Measurements from ENCODE around the gene WDCP. TPM values are rescaled to one million over a fixed set of nuclear protein-coding genes. Genes with fewer than 3 reads are reported as not detected.

Gene WDCP
- total RNA-seq, 1 experiment from 2014 or later = 18.5 TPM

DNA sequence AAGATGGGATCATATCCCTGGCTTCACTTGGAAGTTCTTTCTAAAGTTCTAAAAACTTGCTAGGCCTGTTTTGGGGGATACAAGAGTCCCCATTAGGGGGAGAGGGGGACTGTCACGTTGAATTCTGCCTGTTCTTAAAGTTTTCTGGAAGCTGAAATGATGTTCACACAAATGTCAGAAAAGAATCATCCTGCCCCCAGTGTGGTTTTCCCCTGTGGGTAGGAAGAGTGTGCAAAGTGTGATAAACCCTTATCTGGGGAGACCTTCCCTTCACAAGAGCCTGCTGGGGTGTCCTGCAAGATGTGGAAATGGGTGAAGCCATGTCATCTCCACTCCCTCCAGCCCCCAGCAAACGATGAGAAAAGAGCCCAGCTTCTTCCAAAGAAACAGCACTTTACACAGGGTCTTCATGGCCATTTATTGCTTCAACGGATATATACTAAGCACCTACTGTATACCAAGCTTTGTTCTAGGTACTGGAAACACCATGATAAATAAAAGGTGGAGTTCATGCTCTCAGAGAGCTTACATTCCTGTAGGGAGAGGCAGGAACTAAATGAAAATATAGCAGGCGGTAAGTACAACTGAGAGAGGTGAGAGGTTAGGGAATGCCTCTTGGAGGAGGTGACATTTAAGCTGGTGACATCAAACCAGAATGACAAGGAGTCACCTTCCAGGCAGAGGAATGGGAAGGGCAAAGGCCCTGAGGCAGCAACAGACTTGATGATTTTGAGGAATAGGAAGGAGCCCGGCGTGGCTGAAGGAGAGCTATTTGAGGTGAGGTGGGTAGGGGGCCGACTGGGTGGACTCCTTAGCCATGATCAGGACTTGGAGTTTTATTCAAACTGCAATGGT lies 35.7 kb downstream of the WDCP start:
- H3K9me3 ChIP-seq (replicated peaks) = 0 out of 2 replicates have a peak, but pooled peaks cover 2% of the 10 kb centered on the region
- no peaks in the 10 kb centered on the region for H3K36me3 ChIP-seq

GRCh38 chr2:24010477-24011249 lies 36.5 kb downstream of the WDCP start:
- H3K27ac ChIP-seq = no peak overlapping the region
- no peaks in the 10 kb centered on the region for H3K27me3 ChIP-seq (replicated peaks)
- H3K36me3 ChIP-seq = no peaks in the 10 kb centered on the region
- peaks cover 23% of the 10 kb centered on the region for H3K4me1 ChIP-seq (replicated peaks)
- DNase-seq (ENCODE audit: low read depth in 1 of 2, low spot score in 2 of 2) = no peak
- 0 out of 2 replicates have a peak, but pooled peaks cover 2% of the 10 kb centered on the region for H3K9me3 ChIP-seq (replicated peaks)
- H3K4me3 ChIP-seq = peak overlapping the region; percentile 25; the same call in 1 of the 2 replicates

More for the DNA sequence above, 35.7 kb downstream of the WDCP start:
- Histone ChIP-seq H3K27ac (no peak overlapping the region), H3K27me3 (replicated peaks) (no peaks in the 10 kb centered on the region), H3K4me3 (no peak overlapping the region), H3K4me1 (replicated peaks) (peaks cover 31% of the 10 kb centered on the region)
- no peak for DNase-seq (ENCODE audit: low read depth in 1 of 2, low spot score in 2 of 2)

- H3K9me3 ChIP-seq (replicated peaks) = 0 out of 2 replicates have a peak, but pooled peaks cover 2% of the 10 kb centered on the region
- H3K27ac ChIP-seq = no peak within 1 kb of the TSS
- H3K4me1 ChIP-seq (replicated peaks) = peaks cover 17% of the 10 kb centered on the region
- DNase-seq (ENCODE audit: low read depth in 1 of 2, low spot score in 2 of 2) = no peak
- peak within 1 kb of the TSS; percentile 25 for H3K4me3 ChIP-seq
- H3K27me3 ChIP-seq (replicated peaks) = no peaks in the 10 kb centered on the region
- no peaks in the 10 kb centered on the region for H3K36me3 ChIP-seq
Observed at GRCh38 chr2:24009680-24010476, 37.3 kb downstream of the WDCP start, which contains the start of gene MFSD2B. MFSD2B (plus strand) TSS chr2:24010085; CDS start chr2:24010097, 12 bp downstream.

- H3K36me3 ChIP-seq = no peaks in the 10 kb centered on the region
- no peak overlapping the region for H3K27ac ChIP-seq
- no peak for DNase-seq (ENCODE audit: low read depth in 1 of 2, low spot score in 2 of 2)
- H3K4me3 ChIP-seq = no peak overlapping the region
- peaks cover 13% of the 10 kb centered on the region for H3K4me1 ChIP-seq (replicated peaks)
- no peaks in the 10 kb centered on the region for H3K9me3 ChIP-seq (replicated peaks)
- H3K27me3 ChIP-seq (replicated peaks) = no peaks in the 10 kb centered on the region
Observed at GRCh38 chr2:24009367-24009679, 37.9 kb downstream of the WDCP start.

GRCh38 chr2:24008672-24009366 lies 38.4 kb downstream of the WDCP start:
- H3K27me3 ChIP-seq (replicated peaks) = no peaks in the 10 kb centered on the region
- no peak overlapping the region for H3K27ac ChIP-seq
- no peaks in the 10 kb centered on the region for H3K36me3 ChIP-seq
- H3K9me3 ChIP-seq (replicated peaks) = no peaks in the 10 kb centered on the region
- no peak for DNase-seq (ENCODE audit: low read depth in 1 of 2, low spot score in 2 of 2)
- no peak overlapping the region for H3K4me3 ChIP-seq
- H3K4me1 ChIP-seq (replicated peaks) = peaks cover 13% of the 10 kb centered on the region

GRCh38 chr2:24007693-24008092 lies 39.5 kb downstream of the WDCP start:
- DNase-seq (ENCODE audit: low read depth in 1 of 2, low spot score in 2 of 2) = no peak
- Histone ChIP-seq H3K4me3 (no peak overlapping the region), H3K27ac (no peak overlapping the region), H3K27me3 (replicated peaks) (no peaks in the 10 kb centered on the region), H3K36me3 (no peaks in the 10 kb centered on the region), H3K9me3 (replicated peaks) (no peaks in the 10 kb centered on the region), H3K4me1 (replicated peaks) (peaks cover 13% of the 10 kb centered on the region)

- H3K27me3 ChIP-seq (replicated peaks) = no peaks in the 10 kb centered on the region
- H3K36me3 ChIP-seq = peaks cover 11% of the 10 kb centered on the region; the same call in 1 of the 2 replicates
- no peak for DNase-seq (ENCODE audit: low read depth in 1 of 2, low spot score in 2 of 2)
- no peak overlapping the region for H3K27ac ChIP-seq
- peaks cover 4% of the 10 kb centered on the region; the same call in 1 of the 2 replicates for H3K4me1 ChIP-seq (replicated peaks)
- no peak overlapping the region for H3K4me3 ChIP-seq
- H3K9me3 ChIP-seq (replicated peaks) = no peaks in the 10 kb centered on the region
Observed at GRCh38 chr2:23994567-23994966, 52.6 kb downstream of the WDCP start.

- DNase-seq (ENCODE audit: low read depth in 1 of 2, low spot score in 2 of 2) = no peak
- H3K27ac ChIP-seq = no peak overlapping the region
- peaks cover 10% of the 10 kb centered on the region; the same call in 1 of the 2 replicates for H3K36me3 ChIP-seq
- H3K4me1 ChIP-seq (replicated peaks) = peaks cover 4% of the 10 kb centered on the region; the same call in 1 of the 2 replicates
- no peaks in the 10 kb centered on the region for H3K9me3 ChIP-seq (replicated peaks)
- no peaks in the 10 kb centered on the region for H3K27me3 ChIP-seq (replicated peaks)
- H3K4me3 ChIP-seq = no peak overlapping the region
Observed at GRCh38 chr2:23993736-23994269, 53.4 kb downstream of the WDCP start.

- Histone ChIP-seq H3K36me3 (peaks cover 13% of the 10 kb centered on the region; the same call in 1 of the 2 replicates), H3K9me3 (replicated peaks) (no peaks in the 10 kb centered on the region), H3K4me1 (replicated peaks) (peaks cover 4% of the 10 kb centered on the region; the same call in 1 of the 2 replicates), H3K4me3 (no peak overlapping the region), H3K27ac (no peak overlapping the region), H3K27me3 (replicated peaks) (no peaks in the 10 kb centered on the region)
- DNase-seq (ENCODE audit: low read depth in 1 of 2, low spot score in 2 of 2) = no peak
Observed at GRCh38 chr2:23992931-23993330, 54.3 kb downstream of the WDCP start.

GRCh38 chr2:23988371-23988770 lies 58.8 kb downstream of the WDCP start:
- no peaks in the 10 kb centered on the region for H3K9me3 ChIP-seq (replicated peaks)
- peaks cover 18% of the 10 kb centered on the region for H3K36me3 ChIP-seq
- peak in 1 of 2 experiments; percentile 21 for DNase-seq (ENCODE audit: low read depth in 1 of 2, low spot score in 2 of 2)
- no peak overlapping the region for H3K4me3 ChIP-seq
- peaks cover 4% of the 10 kb centered on the region; the same call in 1 of the 2 replicates for H3K4me1 ChIP-seq (replicated peaks)
- H3K27me3 ChIP-seq (replicated peaks) = no peaks in the 10 kb centered on the region
- no peak overlapping the region for H3K27ac ChIP-seq
